ENCODE measurements around the gene IL15RA.
"Not testable (repeated sequence)": the region's sequence is repeated elsewhere in the genome, so short reads cannot be mapped to it uniquely, and the experiment has no call there.

The IL15RA gene

DNA sequence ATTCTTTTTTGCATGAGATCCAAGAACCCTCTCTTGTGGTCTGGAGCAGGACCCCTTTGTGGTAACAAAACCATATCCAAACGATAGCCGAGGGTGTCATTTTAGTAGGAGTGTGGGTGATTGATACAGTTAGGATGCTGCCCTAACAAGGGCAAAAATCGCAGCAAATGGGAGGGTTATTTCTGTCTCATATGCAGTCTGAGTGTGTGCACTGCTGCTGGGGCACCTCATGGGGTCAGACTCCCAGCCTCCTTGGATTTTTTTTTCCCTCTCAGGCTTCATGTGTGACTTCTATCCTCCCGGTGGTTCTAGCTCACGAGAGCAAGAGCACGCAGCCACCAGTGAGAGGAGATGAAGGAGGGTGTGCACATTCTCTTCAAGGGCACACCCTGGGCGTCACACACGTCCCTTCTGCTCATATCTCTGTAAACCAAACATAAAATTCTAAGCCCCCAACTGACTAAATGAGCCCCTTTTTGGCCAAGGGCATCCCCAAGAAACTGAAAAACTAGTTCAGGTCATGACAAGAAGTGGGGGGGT, 28.6 kb upstream of the IL15RA start:
- no peaks in the 10 kb centered on the region for H3K36me3 ChIP-seq (ENCODE audit: control insufficient read depth, insufficient read depth, low read length)
- no peak overlapping the region for H3K4me3 ChIP-seq (replicated peaks; ENCODE audit: low read depth, low read length)
- no peaks in the 10 kb centered on the region for H3K27me3 ChIP-seq (replicated peaks; ENCODE audit: control insufficient read depth, insufficient read depth, low read length)
- TF ChIP-seq, protein P1, sequence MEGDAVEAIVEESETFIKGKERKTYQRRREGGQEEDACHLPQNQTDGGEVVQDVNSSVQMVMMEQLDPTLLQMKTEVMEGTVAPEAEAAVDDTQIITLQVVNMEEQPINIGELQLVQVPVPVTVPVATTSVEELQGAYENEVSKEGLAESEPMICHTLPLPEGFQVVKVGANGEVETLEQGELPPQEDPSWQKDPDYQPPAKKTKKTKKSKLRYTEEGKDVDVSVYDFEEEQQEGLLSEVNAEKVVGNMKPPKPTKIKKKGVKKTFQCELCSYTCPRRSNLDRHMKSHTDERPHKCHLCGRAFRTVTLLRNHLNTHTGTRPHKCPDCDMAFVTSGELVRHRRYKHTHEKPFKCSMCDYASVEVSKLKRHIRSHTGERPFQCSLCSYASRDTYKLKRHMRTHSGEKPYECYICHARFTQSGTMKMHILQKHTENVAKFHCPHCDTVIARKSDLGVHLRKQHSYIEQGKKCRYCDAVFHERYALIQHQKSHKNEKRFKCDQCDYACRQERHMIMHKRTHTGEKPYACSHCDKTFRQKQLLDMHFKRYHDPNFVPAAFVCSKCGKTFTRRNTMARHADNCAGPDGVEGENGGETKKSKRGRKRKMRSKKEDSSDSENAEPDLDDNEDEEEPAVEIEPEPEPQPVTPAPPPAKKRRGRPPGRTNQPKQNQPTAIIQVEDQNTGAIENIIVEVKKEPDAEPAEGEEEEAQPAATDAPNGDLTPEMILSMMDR (IDR thresholded peaks at IDR 0.05; ENCODE audit: insufficient read depth, low read length, poor library complexity, severe bottlenecking): no peak
- DNase-seq (ENCODE audit: extremely low read depth, insufficient read length): no peak

DNA sequence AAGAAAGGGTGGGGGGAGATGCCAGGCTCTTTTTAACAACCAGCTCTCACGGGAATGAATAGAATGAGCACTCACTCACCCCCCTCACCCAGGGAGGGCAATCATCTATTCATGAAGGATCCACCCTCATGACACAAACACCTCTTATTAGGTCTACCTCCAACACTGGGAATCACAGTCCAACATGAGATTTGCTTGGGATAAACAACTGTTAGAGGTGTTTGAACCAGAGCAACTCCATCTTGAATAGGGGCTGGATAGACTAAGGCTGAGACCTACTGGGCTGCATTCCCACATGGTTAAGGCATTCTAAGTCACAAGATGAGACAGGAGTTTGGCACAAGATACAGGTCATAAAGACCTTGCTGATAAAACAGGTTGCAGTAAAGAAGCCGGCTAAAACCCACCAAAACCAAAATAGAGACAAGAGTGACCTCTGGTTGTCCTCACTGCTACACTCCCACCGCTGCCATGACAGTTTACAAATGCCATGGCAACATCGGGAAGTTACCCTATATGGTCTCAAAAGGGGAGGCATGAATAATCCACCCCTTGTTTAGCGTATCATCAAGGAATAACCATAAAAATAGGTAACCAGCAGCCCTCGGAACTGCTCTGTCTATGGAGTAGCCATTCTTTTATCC, 27.9 kb upstream of the IL15RA start:
- H3K36me3 ChIP-seq (ENCODE audit: control insufficient read depth, insufficient read depth, low read length); H3K4me3 ChIP-seq (replicated peaks; ENCODE audit: low read depth, low read length); DNase-seq (ENCODE audit: extremely low read depth, insufficient read length); H3K27me3 ChIP-seq (replicated peaks; ENCODE audit: control insufficient read depth, insufficient read depth, low read length): not testable (repeated sequence)

DNA sequence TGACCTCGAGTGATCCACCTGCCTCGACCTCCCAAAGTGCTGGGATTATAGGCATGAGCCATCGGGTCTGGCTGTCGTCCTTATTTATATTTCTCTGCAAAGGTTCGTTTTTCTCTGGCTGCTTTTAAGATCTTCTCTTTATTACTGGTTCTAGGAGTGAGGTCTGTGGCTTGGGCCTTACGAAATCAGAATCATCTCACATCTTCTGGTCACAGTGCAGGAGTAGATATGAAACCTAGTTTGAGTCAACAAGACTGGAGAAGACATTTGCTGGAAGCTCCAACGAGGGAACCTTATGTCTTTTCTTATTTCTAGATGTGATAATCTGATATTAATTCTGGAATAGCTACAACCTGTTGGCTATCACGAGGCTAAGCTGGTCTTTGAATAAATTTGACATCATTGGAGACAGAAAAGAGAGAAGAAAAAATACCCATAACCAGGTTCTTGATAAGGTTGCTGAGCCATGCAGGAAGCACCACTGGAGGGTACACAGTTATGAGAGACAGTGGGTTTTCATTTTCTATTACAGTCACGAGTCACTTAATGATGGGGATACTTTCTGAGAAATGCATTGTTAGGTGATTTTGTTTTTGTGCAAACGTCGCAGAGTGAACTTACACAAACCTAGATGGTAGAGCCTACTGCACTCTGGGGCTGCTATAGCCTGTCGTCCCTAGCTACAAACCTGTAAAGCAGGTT, 25.6 kb upstream of the IL15RA start:
- Histone ChIP-seq H3K36me3 (ENCODE audit: control insufficient read depth, insufficient read depth, low read length) (no peaks in the 10 kb centered on the region), H3K4me3 (replicated peaks; ENCODE audit: low read depth, low read length) (no peak overlapping the region), H3K27me3 (replicated peaks; ENCODE audit: control insufficient read depth, insufficient read depth, low read length) (no peaks in the 10 kb centered on the region; the same call in 1 of the 2 replicates)
- DNase-seq (ENCODE audit: extremely low read depth, insufficient read length): no peak
- TF ChIP-seq, protein P1 (IDR thresholded peaks at IDR 0.05; ENCODE audit: insufficient read depth, low read length, poor library complexity, severe bottlenecking): no peak

DNA sequence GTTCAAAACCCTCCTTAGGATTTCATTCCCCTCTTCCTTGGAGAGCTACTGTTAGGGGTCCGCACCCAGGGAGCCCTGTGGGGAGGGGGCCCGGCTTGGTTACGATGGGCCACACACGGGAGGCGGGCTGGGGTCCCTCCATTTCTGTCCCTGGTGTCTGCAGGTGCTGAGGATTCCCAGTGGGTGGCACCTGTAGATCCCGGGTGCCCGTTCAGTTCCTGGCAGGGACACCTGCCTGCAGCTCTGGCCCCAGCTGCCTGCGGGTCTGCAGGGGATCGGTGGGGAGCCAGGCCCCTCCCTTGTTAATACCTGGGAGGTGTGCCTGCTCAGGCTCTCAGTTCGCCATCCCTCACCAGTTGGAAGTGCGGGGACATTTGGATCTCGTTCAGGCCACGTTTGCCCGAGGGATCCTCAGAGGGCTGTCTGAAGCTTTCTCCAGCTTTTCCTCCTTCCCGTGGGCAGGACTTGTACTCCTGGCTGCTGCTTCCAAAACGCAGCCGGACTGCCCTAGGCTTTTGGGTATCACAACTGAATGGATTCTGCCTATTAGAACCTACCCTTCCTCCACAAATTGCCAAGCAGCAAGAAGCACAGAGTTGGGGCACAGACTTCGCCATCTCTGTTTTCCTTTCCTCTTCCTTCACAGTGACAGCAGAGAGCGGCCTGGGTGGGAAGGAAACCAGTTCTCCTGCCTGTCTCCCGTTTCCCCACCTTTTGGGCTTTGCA, 22.3 kb upstream of the IL15RA start:
- H3K4me3 ChIP-seq (replicated peaks; ENCODE audit: low read depth, low read length): no peak overlapping the region
- DNase-seq (ENCODE audit: extremely low read depth, insufficient read length): no peak
- H3K36me3 ChIP-seq (ENCODE audit: control insufficient read depth, insufficient read depth, low read length): no peaks in the 10 kb centered on the region
- TF ChIP-seq, protein P1 (IDR thresholded peaks at IDR 0.05; ENCODE audit: insufficient read depth, low read length, poor library complexity, severe bottlenecking): no peak
- H3K27me3 ChIP-seq (replicated peaks; ENCODE audit: control insufficient read depth, insufficient read depth, low read length): no peaks in the 10 kb centered on the region; the same call in 1 of the 2 replicates

DNA sequence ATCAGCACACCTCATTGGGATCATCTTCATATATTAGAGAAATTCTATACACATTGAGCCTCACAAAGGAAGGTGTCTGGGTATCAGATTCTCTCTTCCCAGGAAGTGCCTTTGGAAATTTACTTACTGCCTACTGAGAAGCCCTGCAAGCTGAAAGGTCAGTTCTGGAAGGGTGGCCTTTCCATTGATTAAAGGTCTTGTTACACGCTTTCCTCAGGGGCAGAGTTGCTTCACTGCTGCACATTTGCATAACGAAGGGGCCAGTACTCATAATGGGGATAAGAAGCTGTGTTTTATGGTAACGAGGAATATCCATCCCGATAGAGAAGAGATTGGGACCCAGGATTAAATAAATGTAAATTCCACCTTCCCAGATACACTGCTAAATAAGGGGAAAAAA, 19.4 kb upstream of the IL15RA start:
- Histone ChIP-seq H3K27me3 (replicated peaks; ENCODE audit: control insufficient read depth, insufficient read depth, low read length) (no peaks in the 10 kb centered on the region; the same call in 1 of the 2 replicates), H3K4me3 (replicated peaks; ENCODE audit: low read depth, low read length) (no peak overlapping the region), H3K36me3 (ENCODE audit: control insufficient read depth, insufficient read depth, low read length) (no peaks in the 10 kb centered on the region)
- no peak for DNase-seq (ENCODE audit: extremely low read depth, insufficient read length)
- TF ChIP-seq, protein P1 (IDR thresholded peaks at IDR 0.05; ENCODE audit: insufficient read depth, low read length, poor library complexity, severe bottlenecking): no peak

DNA sequence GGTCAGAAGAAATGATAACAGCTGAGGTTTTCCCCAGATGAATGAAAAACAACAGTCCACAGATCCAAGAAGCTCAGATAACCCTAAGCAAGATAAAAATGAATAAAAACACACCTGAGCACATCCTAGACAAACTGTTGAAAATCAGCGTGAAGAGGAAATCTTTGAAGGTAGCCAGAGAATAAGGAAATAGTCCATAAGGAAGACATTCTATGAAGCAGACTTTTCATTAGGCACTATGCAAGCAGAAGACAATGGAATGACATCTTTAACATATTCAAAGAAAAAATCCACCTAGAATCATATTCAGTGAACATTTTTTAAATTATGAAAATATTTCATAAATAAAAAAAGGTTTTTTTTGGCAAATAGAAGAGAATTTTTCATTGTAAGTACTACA, 15.1 kb upstream of the IL15RA start:
- TF ChIP-seq, protein P1 (IDR thresholded peaks at IDR 0.05; ENCODE audit: insufficient read depth, low read length, poor library complexity, severe bottlenecking): no peak
- Histone ChIP-seq H3K27me3 (replicated peaks; ENCODE audit: control insufficient read depth, insufficient read depth, low read length) (no peaks in the 10 kb centered on the region), H3K36me3 (ENCODE audit: control insufficient read depth, insufficient read depth, low read length) (no peaks in the 10 kb centered on the region), H3K4me3 (replicated peaks; ENCODE audit: low read depth, low read length) (no peak overlapping the region)
- no peak for DNase-seq (ENCODE audit: extremely low read depth, insufficient read length)

All from GM06990 (cell line).